ENCODE data around the gene BCL2L11.

Gene BCL2L11

DNA sequence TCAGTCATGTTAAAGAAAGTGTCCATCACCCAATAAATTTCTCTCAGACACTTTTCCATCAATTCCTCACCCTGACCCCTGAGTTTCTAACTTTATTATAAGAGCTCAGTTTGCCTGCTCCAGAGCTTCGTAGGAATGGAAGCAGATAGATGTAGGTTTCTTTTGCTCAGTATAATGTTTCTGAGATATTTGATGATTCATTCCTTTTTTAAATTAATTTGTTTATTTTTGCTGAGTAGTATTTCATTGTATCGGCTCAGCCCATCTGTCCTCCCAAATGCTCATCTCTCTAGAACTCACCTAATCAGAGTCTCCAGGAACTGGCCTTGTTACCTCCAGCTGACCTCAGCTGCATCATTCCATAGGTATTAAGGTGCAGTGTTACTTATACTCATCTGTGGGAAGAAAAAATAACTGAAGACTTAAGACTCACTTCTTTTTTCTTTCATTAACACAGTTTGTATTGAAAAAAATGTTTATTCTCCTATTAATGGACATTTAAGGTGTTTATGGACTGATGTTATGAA is 11.9 kb upstream of the BCL2L11 start:
- TF ChIP-seq, protein P1, sequence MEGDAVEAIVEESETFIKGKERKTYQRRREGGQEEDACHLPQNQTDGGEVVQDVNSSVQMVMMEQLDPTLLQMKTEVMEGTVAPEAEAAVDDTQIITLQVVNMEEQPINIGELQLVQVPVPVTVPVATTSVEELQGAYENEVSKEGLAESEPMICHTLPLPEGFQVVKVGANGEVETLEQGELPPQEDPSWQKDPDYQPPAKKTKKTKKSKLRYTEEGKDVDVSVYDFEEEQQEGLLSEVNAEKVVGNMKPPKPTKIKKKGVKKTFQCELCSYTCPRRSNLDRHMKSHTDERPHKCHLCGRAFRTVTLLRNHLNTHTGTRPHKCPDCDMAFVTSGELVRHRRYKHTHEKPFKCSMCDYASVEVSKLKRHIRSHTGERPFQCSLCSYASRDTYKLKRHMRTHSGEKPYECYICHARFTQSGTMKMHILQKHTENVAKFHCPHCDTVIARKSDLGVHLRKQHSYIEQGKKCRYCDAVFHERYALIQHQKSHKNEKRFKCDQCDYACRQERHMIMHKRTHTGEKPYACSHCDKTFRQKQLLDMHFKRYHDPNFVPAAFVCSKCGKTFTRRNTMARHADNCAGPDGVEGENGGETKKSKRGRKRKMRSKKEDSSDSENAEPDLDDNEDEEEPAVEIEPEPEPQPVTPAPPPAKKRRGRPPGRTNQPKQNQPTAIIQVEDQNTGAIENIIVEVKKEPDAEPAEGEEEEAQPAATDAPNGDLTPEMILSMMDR (conservative IDR thresholded peaks at IDR 0.05; ENCODE audit: low read length), result no peak
- no peak overlapping the region for H3K4me3 ChIP-seq (ENCODE audit: low read length)
- DNase-seq (ENCODE audit: low read depth), result no peak

GRCh38 chr2:111111101-111111755 is 9.5 kb upstream of the BCL2L11 start:
- H3K4me3 ChIP-seq (ENCODE audit: low read length), result no peak overlapping the region
- TF ChIP-seq, protein P1 (conservative IDR thresholded peaks at IDR 0.05; ENCODE audit: low read length), result no peak
- no peak for DNase-seq (ENCODE audit: low read depth)

DNA sequence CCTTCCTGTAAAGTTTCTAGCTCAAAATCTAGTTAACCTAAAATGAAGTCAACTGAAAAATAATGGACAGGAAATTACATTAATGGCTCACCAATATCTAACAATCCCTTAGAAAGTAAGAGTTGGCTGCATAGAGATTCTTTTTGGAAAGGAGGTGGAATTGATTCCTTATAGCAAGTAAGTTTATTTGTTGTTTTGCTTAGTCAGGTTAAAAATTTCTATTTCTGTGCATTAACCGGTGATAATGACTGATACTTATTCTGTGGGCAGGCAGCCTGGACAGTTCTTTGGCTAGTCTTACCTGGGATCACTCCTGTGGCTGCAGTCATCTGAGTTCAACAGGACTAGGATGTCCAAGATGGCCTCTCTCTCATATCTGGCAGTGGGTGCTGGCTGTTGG is 6.9 kb upstream of the BCL2L11 start:
- TF ChIP-seq, protein P1 (conservative IDR thresholded peaks at IDR 0.05; ENCODE audit: low read length), result no peak
- DNase-seq (ENCODE audit: low read depth), result no peak
- H3K4me3 ChIP-seq (ENCODE audit: low read length), result no peak overlapping the region

DNA sequence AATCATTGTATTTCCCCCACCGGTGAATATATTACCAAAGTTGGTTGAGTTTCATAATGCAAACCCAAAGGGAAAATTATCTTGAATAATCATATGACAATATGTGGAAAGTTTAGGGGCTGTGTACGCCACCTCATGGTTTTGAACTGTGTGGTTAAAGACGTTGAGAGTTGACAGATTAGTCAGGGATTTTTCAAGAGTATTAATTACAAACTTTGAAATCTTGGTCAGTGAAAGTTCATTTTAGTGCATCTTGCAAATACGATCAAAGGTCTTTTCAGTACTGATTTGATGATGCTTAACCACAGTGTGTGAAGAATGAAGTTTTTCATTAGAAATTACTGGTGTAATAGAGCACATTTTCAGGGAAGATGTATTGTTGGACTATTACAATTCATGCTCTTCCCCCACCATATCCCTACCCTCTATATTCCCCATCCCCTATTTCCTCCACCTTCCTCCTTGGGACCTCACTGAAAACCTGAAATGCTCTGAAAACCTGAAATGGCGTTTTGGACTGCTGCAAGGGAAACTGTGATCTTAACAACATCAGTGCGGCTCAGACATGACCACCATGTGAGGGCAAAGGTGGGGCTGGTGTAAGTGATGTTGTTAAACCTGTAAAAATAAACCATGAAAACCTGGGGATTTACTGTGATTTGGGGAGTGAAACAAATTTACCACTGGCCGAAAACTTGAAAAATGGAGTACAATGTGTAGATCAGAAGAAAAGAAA is 4.5 kb upstream of the BCL2L11 start:
- no peak overlapping the region for H3K4me3 ChIP-seq (ENCODE audit: low read length)
- TF ChIP-seq, protein P1 (conservative IDR thresholded peaks at IDR 0.05; ENCODE audit: low read length), result no peak
- no peak for DNase-seq (ENCODE audit: low read depth)

GRCh38 chr2:111116843-111117597 is 3.7 kb upstream of the BCL2L11 start:
- DNase-seq (ENCODE audit: low read depth), result peak; percentile 60
- peak overlapping the region; percentile 59 for H3K4me3 ChIP-seq (ENCODE audit: low read length)
- TF ChIP-seq, protein P1 (conservative IDR thresholded peaks at IDR 0.05; ENCODE audit: low read length), result peak; percentile 91

- TF ChIP-seq, protein P1 (conservative IDR thresholded peaks at IDR 0.05; ENCODE audit: low read length), result no peak
Measured at GRCh38 chr2:111117598-111118480, 2.9 kb upstream of the BCL2L11 start.

More at GRCh38 chr2:111117598-111118480, 2.9 kb upstream of the BCL2L11 start:
- H3K4me3 ChIP-seq (ENCODE audit: low read length), result peak overlapping the region; percentile 59
- DNase-seq (ENCODE audit: low read depth), result peak; percentile 47
